ENCODE measurements around the gene ANKMY1.

ANKMY1 gene

GRCh38 chr2:240520130-240520973 is 37.4 kb downstream of the ANKMY1 start:
- Histone ChIP-seq H3K27ac (no peak overlapping the region), H3K9ac (no peak overlapping the region), H3K4me1 (ENCODE audit: low read depth, poor library complexity, severe bottlenecking) (no peaks in the 10 kb centered on the region), H4K20me1 (ENCODE audit: insufficient read depth) (no peaks in the 10 kb centered on the region), H3K4me2 (no peak overlapping the region), H3K36me3 (ENCODE audit: insufficient read depth) (no peaks in the 10 kb centered on the region), H3K4me3 (IDR thresholded peaks at IDR 0.05; ENCODE audit: insufficient read depth, low read depth, low read length) (no peak overlapping the region), H3K27me3 (ENCODE audit: insufficient read depth, low read depth) (no peaks in the 10 kb centered on the region), H2AFZ (ENCODE audit: low read depth) (no peak overlapping the region), H3K79me2 (ENCODE audit: insufficient read depth, low read depth) (no peaks in the 10 kb centered on the region)
- TF ChIP-seq CTCF (conservative IDR thresholded peaks at IDR 0.05; ENCODE audit: low read depth, low read length), result no peak

GRCh38 chr2:240519396-240520129 is 38.2 kb downstream of the ANKMY1 start:
- Histone ChIP-seq H3K9ac (no peak overlapping the region), H3K4me2 (no peak overlapping the region), H3K27me3 (ENCODE audit: insufficient read depth, low read depth) (no peaks in the 10 kb centered on the region), H4K20me1 (ENCODE audit: insufficient read depth) (no peaks in the 10 kb centered on the region), H2AFZ (ENCODE audit: low read depth) (no peak overlapping the region), H3K79me2 (ENCODE audit: insufficient read depth, low read depth) (no peaks in the 10 kb centered on the region), H3K27ac (no peak overlapping the region), H3K4me1 (ENCODE audit: low read depth, poor library complexity, severe bottlenecking) (no peaks in the 10 kb centered on the region), H3K36me3 (ENCODE audit: insufficient read depth) (no peaks in the 10 kb centered on the region), H3K4me3 (IDR thresholded peaks at IDR 0.05; ENCODE audit: insufficient read depth, low read depth, low read length) (no peak overlapping the region)
- TF ChIP-seq CTCF (conservative IDR thresholded peaks at IDR 0.05; ENCODE audit: low read depth, low read length), result no peak

- no peak for TF ChIP-seq CTCF (conservative IDR thresholded peaks at IDR 0.05; ENCODE audit: low read depth, low read length)
- no peak overlapping the region for H3K4me3 ChIP-seq (IDR thresholded peaks at IDR 0.05; ENCODE audit: insufficient read depth, low read depth, low read length)
- H3K9ac ChIP-seq, result no peak overlapping the region
- no peak overlapping the region for H3K27ac ChIP-seq
- H3K4me1 ChIP-seq (ENCODE audit: low read depth, poor library complexity, severe bottlenecking), result peaks cover 4% of the 10 kb centered on the region
- no peak overlapping the region for H2AFZ ChIP-seq (ENCODE audit: low read depth)
- H4K20me1 ChIP-seq (ENCODE audit: insufficient read depth), result no peaks in the 10 kb centered on the region
- H3K79me2 ChIP-seq (ENCODE audit: insufficient read depth, low read depth), result no peaks in the 10 kb centered on the region
- no peaks in the 10 kb centered on the region for H3K36me3 ChIP-seq (ENCODE audit: insufficient read depth)
- no peaks in the 10 kb centered on the region for H3K27me3 ChIP-seq (ENCODE audit: insufficient read depth, low read depth)
- H3K4me2 ChIP-seq, result no peak overlapping the region
Observed at GRCh38 chr2:240518981-240519380, 38.8 kb downstream of the ANKMY1 start.

GRCh38 chr2:240517342-240517741 is 40.4 kb downstream of the ANKMY1 start:
- Histone ChIP-seq H3K36me3 (ENCODE audit: insufficient read depth) (no peaks in the 10 kb centered on the region), H4K20me1 (ENCODE audit: insufficient read depth) (no peaks in the 10 kb centered on the region), H3K27me3 (ENCODE audit: insufficient read depth, low read depth) (no peaks in the 10 kb centered on the region), H3K79me2 (ENCODE audit: insufficient read depth, low read depth) (no peaks in the 10 kb centered on the region), H3K4me3 (IDR thresholded peaks at IDR 0.05; ENCODE audit: insufficient read depth, low read depth, low read length) (no peak overlapping the region), H3K4me1 (ENCODE audit: low read depth, poor library complexity, severe bottlenecking) (peaks cover 4% of the 10 kb centered on the region), H2AFZ (ENCODE audit: low read depth) (no peak overlapping the region), H3K27ac (no peak overlapping the region), H3K4me2 (no peak overlapping the region), H3K9ac (no peak overlapping the region)
- no peak for TF ChIP-seq CTCF (conservative IDR thresholded peaks at IDR 0.05; ENCODE audit: low read depth, low read length)
